ENCODE data around the gene SCIN.

- TF ChIP-seq EP300 (conservative IDR thresholded peaks at IDR 0.05; ENCODE audit: poor library complexity, severe bottlenecking), result no peak
- no peak for TF ChIP-seq RAD21 (conservative IDR thresholded peaks at IDR 0.05)
- no peak for TF ChIP-seq EZH2 (IDR thresholded peaks at IDR 0.05; ENCODE audit: borderline replicate concordance, insufficient read depth, low read length, poor library complexity, severe bottlenecking)
- no peak for TF ChIP-seq CTCF (IDR thresholded peaks at IDR 0.05; ENCODE audit: poor library complexity, severe bottlenecking)
- no peak for TF ChIP-seq POLR2AphosphoS5 (IDR thresholded peaks at IDR 0.05)
- no peak for TF ChIP-seq TAF1 (IDR thresholded peaks at IDR 0.05; ENCODE audit: low read depth)
- TF ChIP-seq REST (IDR thresholded peaks at IDR 0.05; ENCODE audit: borderline replicate concordance), result no peak
- TF ChIP-seq MXI1 (conservative IDR thresholded peaks at IDR 0.05; ENCODE audit: poor library complexity, severe bottlenecking), result no peak
- TF ChIP-seq SMC3 (conservative IDR thresholded peaks at IDR 0.05; ENCODE audit: poor library complexity), result no peak
Observed at GRCh38 chr7:12641196-12641595, 70.7 kb downstream of the SCIN start.

All from neural cell (in vitro differentiated cells).